Type B pancreatic cell (in vitro differentiated cells): ENCODE results near the gene ENDOU. TPM values are rescaled to one million over a fixed set of nuclear protein-coding genes. Genes with fewer than 3 reads are reported as not detected.
A peak's percentile ranks its signal among the peaks of the same experiment; 100 is the strongest.

ENCODE experiments used
- DNase-seq: peaks from one replicate; pipeline ENCODE4 v3.0.0; 2021; ENCODE audit warnings: mixed read lengths; ENCODE audit not compliant: unreplicated experiment; ENCODE audit errors: extremely low spot score
- H3K27ac Mint-ChIP-seq: 2 replicates; pipeline ENCODE4 v1.8.0; 2021; ENCODE audit warnings: mild to moderate bottlenecking, mixed read lengths
- H3K27me3 Mint-ChIP-seq: 2 replicates; pipeline ENCODE4 v1.8.0; 2021; ENCODE audit warnings: mixed read lengths
- H3K36me3 Mint-ChIP-seq: 2 replicates; pipeline ENCODE4 v1.8.0; 2021; ENCODE audit warnings: mixed read lengths
- H3K4me1 Mint-ChIP-seq: one replicate; pipeline ENCODE4 v1.8.0; 2021; ENCODE audit warnings: mixed read lengths; ENCODE audit not compliant: unreplicated experiment
- H3K4me3 Mint-ChIP-seq: 2 replicates; pipeline ENCODE4 v1.8.0; 2021; ENCODE audit warnings: mild to moderate bottlenecking, mixed read lengths
- H3K9me3 Mint-ChIP-seq: 2 replicates; pipeline ENCODE4 v1.8.0; 2021; ENCODE audit warnings: mixed read lengths
- CTCF ChIP-seq: fragments of 200-600 bp; sonication (generic); conservative IDR thresholded peaks from 2 replicates; pipeline ENCODE4 v1.5.0; 2021; ENCODE audit warnings: antibody characterized with exemption, mild to moderate bottlenecking
- total RNA-seq: library from RNA; stranded (reverse); gene quantifications from 2 replicates; pipeline ENCODE4 v1.2.1, GENCODE V29; 2021; ENCODE audit warnings: low replicate concordance

The ENDOU gene
- total RNA-seq, 1 donor from 2014 or later: 3.7 TPM

- Mint-ChIP-seq H3K27ac (no peak overlapping the region), H3K4me1 (peaks cover 38% of the 10 kb centered on the region), H3K36me3 (no peaks in the 10 kb centered on the region), H3K9me3 (no peaks in the 10 kb centered on the region), H3K4me3 (no peak overlapping the region), H3K27me3 (no peaks in the 10 kb centered on the region)
- no peak for DNase-seq
- TF ChIP-seq CTCF: no peak
Measured at GRCh38 chr12:47731723-47732122, 6.4 kb upstream of the ENDOU start.

- no peak for TF ChIP-seq CTCF
- no peak overlapping the region for H3K4me3 Mint-ChIP-seq
- H3K9me3 Mint-ChIP-seq: no peaks in the 10 kb centered on the region
- peaks cover 41% of the 10 kb centered on the region for H3K4me1 Mint-ChIP-seq
- no peaks in the 10 kb centered on the region for H3K27me3 Mint-ChIP-seq
- no peak overlapping the region for H3K27ac Mint-ChIP-seq
- DNase-seq: no peak
- H3K36me3 Mint-ChIP-seq: no peaks in the 10 kb centered on the region
Measured at GRCh38 chr12:47730341-47730744, 5.1 kb upstream of the ENDOU start.

- no peak for TF ChIP-seq CTCF
- Mint-ChIP-seq H3K4me1 (peaks cover 31% of the 10 kb centered on the region), H3K4me3 (no peak overlapping the region), H3K36me3 (no peaks in the 10 kb centered on the region), H3K27ac (no peak overlapping the region), H3K9me3 (no peaks in the 10 kb centered on the region), H3K27me3 (no peaks in the 10 kb centered on the region)
- DNase-seq: no peak
Measured at GRCh38 chr12:47729233-47729632, 3.9 kb upstream of the ENDOU start.

GRCh38 chr12:47725893-47726292 lies 603 bp upstream of the ENDOU start:
- TF ChIP-seq CTCF: no peak
- Mint-ChIP-seq H3K27ac (peak overlapping the region; percentile 80), H3K27me3 (no peaks in the 10 kb centered on the region), H3K4me1 (peaks cover 41% of the 10 kb centered on the region), H3K4me3 (peak overlapping the region; percentile 64), H3K36me3 (no peaks in the 10 kb centered on the region), H3K9me3 (no peaks in the 10 kb centered on the region)
- no peak for DNase-seq

GRCh38 chr12:47722941-47723631 lies 2.2 kb downstream of the ENDOU start:
- Mint-ChIP-seq H3K4me1 (peaks cover 21% of the 10 kb centered on the region), H3K27ac (peak overlapping the region; percentile 64), H3K27me3 (no peaks in the 10 kb centered on the region), H3K36me3 (peaks cover 4% of the 10 kb centered on the region), H3K9me3 (no peaks in the 10 kb centered on the region), H3K4me3 (peak overlapping the region; percentile 2)
- no peak for TF ChIP-seq CTCF
- DNase-seq: no peak
